ENCODE measurements around the gene ADSS1. TPM values are rescaled to one million over a fixed set of nuclear protein-coding genes. Genes with fewer than 3 reads are reported as not detected.

ADSS1 gene
- total RNA-seq, 1 donor = 4.3 TPM

- no peaks in the 10 kb centered on the region for H3K4me1 ChIP-seq (ENCODE audit: insufficient read depth, low read length)
- DNase-seq (ENCODE audit: insufficient read length, low spot score, missing footprints) = peak; percentile 73
Measured at GRCh38 chr14:104769324-104770071, 45.5 kb downstream of the ADSS1 start.

GRCh38 chr14:104770072-104770579 is 46.1 kb downstream of the ADSS1 start:
- H3K27me3 ChIP-seq (ENCODE audit: insufficient read depth, low read length) = no peaks in the 10 kb centered on the region
- no peaks in the 10 kb centered on the region for H3K4me1 ChIP-seq (ENCODE audit: insufficient read depth, low read length)
- peaks cover 8% of the 10 kb centered on the region for H4K20me1 ChIP-seq (ENCODE audit: insufficient read depth, low read length)
- peaks cover 29% of the 10 kb centered on the region for H3K36me3 ChIP-seq (ENCODE audit: insufficient read depth, low read length)
- H3K4me2 ChIP-seq (ENCODE audit: insufficient read depth, low read length) = no peak overlapping the region
- H3K27ac ChIP-seq (ENCODE audit: low read depth, low read length) = no peak overlapping the region
- no peak overlapping the region for H2AFZ ChIP-seq (ENCODE audit: low read length)
- H3K9me3 ChIP-seq (ENCODE audit: low read depth, low read length) = no peaks in the 10 kb centered on the region
- no peak overlapping the region for H3K4me3 ChIP-seq (ENCODE audit: insufficient read depth, low read length)
- H3K79me2 ChIP-seq (ENCODE audit: insufficient read depth, low read length) = no peaks in the 10 kb centered on the region
- peak; percentile 39 for DNase-seq (ENCODE audit: insufficient read length, low spot score, missing footprints)
- no peak for TF ChIP-seq CTCF (IDR thresholded peaks at IDR 0.05; ENCODE audit: extremely low read depth, low read depth, low read length)

More at GRCh38 chr14:104769324-104770071, 45.5 kb downstream of the ADSS1 start:
- Histone ChIP-seq H4K20me1 (ENCODE audit: insufficient read depth, low read length) (peaks cover 7% of the 10 kb centered on the region), H3K9me3 (ENCODE audit: low read depth, low read length) (no peaks in the 10 kb centered on the region), H3K4me3 (ENCODE audit: insufficient read depth, low read length) (no peak overlapping the region), H3K4me2 (ENCODE audit: insufficient read depth, low read length) (no peak overlapping the region), H3K27me3 (ENCODE audit: insufficient read depth, low read length) (no peaks in the 10 kb centered on the region), H3K36me3 (ENCODE audit: insufficient read depth, low read length) (peaks cover 29% of the 10 kb centered on the region), H3K79me2 (ENCODE audit: insufficient read depth, low read length) (no peaks in the 10 kb centered on the region), H2AFZ (ENCODE audit: low read length) (no peak overlapping the region), H3K27ac (ENCODE audit: low read depth, low read length) (no peak overlapping the region)
- TF ChIP-seq CTCF (IDR thresholded peaks at IDR 0.05; ENCODE audit: extremely low read depth, low read depth, low read length) = no peak

- Histone ChIP-seq H4K20me1 (ENCODE audit: insufficient read depth, low read length) (peaks cover 14% of the 10 kb centered on the region), H3K79me2 (ENCODE audit: insufficient read depth, low read length) (no peaks in the 10 kb centered on the region), H3K9me3 (ENCODE audit: low read depth, low read length) (no peaks in the 10 kb centered on the region), H3K4me2 (ENCODE audit: insufficient read depth, low read length) (no peak overlapping the region), H3K27ac (ENCODE audit: low read depth, low read length) (no peak overlapping the region), H3K4me1 (ENCODE audit: insufficient read depth, low read length) (no peaks in the 10 kb centered on the region), H2AFZ (ENCODE audit: low read length) (no peak overlapping the region), H3K36me3 (ENCODE audit: insufficient read depth, low read length) (peaks cover 29% of the 10 kb centered on the region), H3K27me3 (ENCODE audit: insufficient read depth, low read length) (no peaks in the 10 kb centered on the region), H3K4me3 (ENCODE audit: insufficient read depth, low read length) (no peak overlapping the region)
- DNase-seq (ENCODE audit: insufficient read length, low spot score, missing footprints) = peak; percentile 94
- peak; percentile 60 for TF ChIP-seq CTCF (IDR thresholded peaks at IDR 0.05; ENCODE audit: extremely low read depth, low read depth, low read length)
Measured at GRCh38 chr14:104770851-104771272, 46.8 kb downstream of the ADSS1 start.

GRCh38 chr14:104771374-104771773 is 47.3 kb downstream of the ADSS1 start:
- no peaks in the 10 kb centered on the region for H3K79me2 ChIP-seq (ENCODE audit: insufficient read depth, low read length)
- no peak overlapping the region for H3K27ac ChIP-seq (ENCODE audit: low read depth, low read length)
- H2AFZ ChIP-seq (ENCODE audit: low read length) = no peak overlapping the region
- no peak for TF ChIP-seq CTCF (IDR thresholded peaks at IDR 0.05; ENCODE audit: extremely low read depth, low read depth, low read length)
- no peak overlapping the region for H3K4me3 ChIP-seq (ENCODE audit: insufficient read depth, low read length)
- DNase-seq (ENCODE audit: insufficient read length, low spot score, missing footprints) = peak; percentile 54
- H3K9me3 ChIP-seq (ENCODE audit: low read depth, low read length) = no peaks in the 10 kb centered on the region
- no peaks in the 10 kb centered on the region for H3K4me1 ChIP-seq (ENCODE audit: insufficient read depth, low read length)
- H3K27me3 ChIP-seq (ENCODE audit: insufficient read depth, low read length) = no peaks in the 10 kb centered on the region
- peaks cover 15% of the 10 kb centered on the region for H4K20me1 ChIP-seq (ENCODE audit: insufficient read depth, low read length)
- peaks cover 31% of the 10 kb centered on the region for H3K36me3 ChIP-seq (ENCODE audit: insufficient read depth, low read length)
- H3K4me2 ChIP-seq (ENCODE audit: insufficient read depth, low read length) = no peak overlapping the region
